H9 (cell line): ENCODE results near the gene PLEKHA1. TPM values are rescaled to one million over a fixed set of nuclear protein-coding genes. Genes with fewer than 3 reads are reported as not detected.

Experiments
- DNase-seq: peaks from one replicate; pipeline ENCODE4 v3.0.0-alpha.2; 2017
- H2AFZ ChIP-seq: one replicate; pipeline ENCODE4 v1.6.1; 2013; ENCODE audit warnings: mild to moderate bottlenecking, low read length, control low read depth, moderate library complexity
- H2AK5ac ChIP-seq: 2 replicates; pipeline ENCODE4 v1.6.1; 2013; ENCODE audit warnings: low read length, control low read depth, mixed read lengths; ENCODE audit not compliant: insufficient read length
- H2BK120ac ChIP-seq: one replicate; pipeline ENCODE4 v1.6.1; 2013; ENCODE audit warnings: low read depth, mild to moderate bottlenecking, low read length, control low read depth, inconsistent platforms; ENCODE audit not compliant: poor library complexity, severe bottlenecking
- H2BK12ac ChIP-seq: 2 replicates; pipeline ENCODE4 v1.6.1; 2013; ENCODE audit warnings: low read length, control low read depth, mixed read lengths, low read depth; ENCODE audit not compliant: insufficient read length
- H2BK15ac ChIP-seq: 2 replicates; pipeline ENCODE4 v1.6.1; 2013; ENCODE audit warnings: low read depth, low read length, control low read depth
- H2BK20ac ChIP-seq: one replicate; pipeline ENCODE4 v1.6.1; 2013; ENCODE audit warnings: low read depth, mild to moderate bottlenecking, low read length, control low read depth, inconsistent platforms; ENCODE audit not compliant: poor library complexity, severe bottlenecking
- H2BK5ac ChIP-seq: 2 replicates; pipeline ENCODE4 v1.6.1; 2013; ENCODE audit warnings: low read length, control low read depth, mixed read lengths; ENCODE audit not compliant: insufficient read length
- H3K14ac ChIP-seq: 2 replicates; pipeline ENCODE4 v1.6.1; 2013; ENCODE audit warnings: low read length, control low read depth; ENCODE audit not compliant: insufficient read depth
- H3K18ac ChIP-seq: 2 replicates; pipeline ENCODE4 v1.6.1; 2013; ENCODE audit warnings: low read depth, mild to moderate bottlenecking, mixed read lengths, low read length, control low read depth; ENCODE audit not compliant: insufficient read length
- H3K23ac ChIP-seq: 2 replicates; pipeline ENCODE4 v1.6.1; 2013; ENCODE audit warnings: low read length, control low read depth, mixed read lengths, low read depth; ENCODE audit not compliant: insufficient read length
- H3K23me2 ChIP-seq: 2 replicates; pipeline ENCODE4 v1.6.1; 2013; ENCODE audit warnings: low read depth, mild to moderate bottlenecking, mixed read lengths, low read length, control low read depth; ENCODE audit not compliant: insufficient read length, poor library complexity, severe bottlenecking
- H3K27ac ChIP-seq: 2 replicates; pipeline ENCODE4 v1.5.1; 2013; ENCODE audit warnings: low read length, control low read depth, mixed read lengths, low read depth; ENCODE audit not compliant: insufficient read length
- H3K27me3 ChIP-seq: 2 replicates; pipeline ENCODE4 v1.6.1; 2013; ENCODE audit warnings: low read length, control low read depth, inconsistent platforms; ENCODE audit not compliant: insufficient read depth
- H3K4ac ChIP-seq: 2 replicates; pipeline ENCODE4 v1.6.1; 2013; ENCODE audit warnings: low read depth, mild to moderate bottlenecking, control low read depth, inconsistent platforms, low read length, moderate library complexity
- H3K4me1 ChIP-seq: 2 replicates; pipeline ENCODE4 v1.6.1; 2013; ENCODE audit warnings: low read length, control low read depth, inconsistent platforms; ENCODE audit not compliant: insufficient read depth
- H3K4me2 ChIP-seq: 2 replicates; pipeline ENCODE4 v1.6.1; 2013; ENCODE audit warnings: low read length, control low read depth, mixed read lengths; ENCODE audit not compliant: insufficient read length, insufficient read depth
- H3K56ac ChIP-seq: 2 replicates; pipeline ENCODE4 v1.6.1; 2013; ENCODE audit warnings: low read depth, mild to moderate bottlenecking, mixed read lengths, low read length, control low read depth; ENCODE audit not compliant: insufficient read length
- H3K79me1 ChIP-seq: 2 replicates; pipeline ENCODE4 v1.6.1; 2013; ENCODE audit warnings: low read depth, mild to moderate bottlenecking, moderate library complexity, low read length, control low read depth, inconsistent platforms; ENCODE audit not compliant: insufficient read depth, poor library complexity, severe bottlenecking
- H3K79me2 ChIP-seq: 2 replicates; pipeline ENCODE4 v1.6.1; 2013; ENCODE audit warnings: low read length, control low read depth, inconsistent platforms; ENCODE audit not compliant: insufficient read depth
- H3K9ac ChIP-seq: 2 replicates; pipeline ENCODE4 v1.6.1; 2013; ENCODE audit warnings: low read length, control low read depth, mixed read lengths; ENCODE audit not compliant: insufficient read length; ENCODE audit errors: extremely low read depth
- H3K9me3 ChIP-seq: one replicate; pipeline ENCODE4 v1.6.1; 2013; ENCODE audit warnings: low read depth, low read length, inconsistent platforms; ENCODE audit not compliant: control insufficient read depth
- H3T11ph ChIP-seq: one replicate; pipeline ENCODE4 v1.6.1; 2013; ENCODE audit warnings: mild to moderate bottlenecking, low read length, control low read depth, inconsistent platforms
- H4K20me1 ChIP-seq: one replicate; pipeline ENCODE4 v1.6.1; 2013; ENCODE audit not compliant: control insufficient read depth, insufficient read length, insufficient read depth
- H4K5ac ChIP-seq: 2 replicates; pipeline ENCODE4 v1.6.1; 2013; ENCODE audit warnings: low read depth, mild to moderate bottlenecking, mixed read lengths, low read length, control low read depth; ENCODE audit not compliant: insufficient read length
- H4K8ac ChIP-seq: replicated peaks from 2 replicates; pipeline ENCODE4 v1.6.1; 2013; ENCODE audit warnings: low read length, control low read depth, mixed read lengths, low read depth; ENCODE audit not compliant: insufficient read length
- H4K91ac ChIP-seq: 2 replicates; pipeline ENCODE4 v1.6.1; 2013; ENCODE audit warnings: low read depth, mild to moderate bottlenecking, moderate library complexity, mixed read lengths, low read length, control low read depth; ENCODE audit not compliant: insufficient read length
- H3K27ac Mint-ChIP-seq, 3 experiments: 2 replicates in 2 of 3; 3 replicates in 1 of 3; pipeline ENCODE4 v1.8.0; 2020 to 2021; ENCODE audit warnings: mixed read lengths in 3 of 3, mild to moderate bottlenecking in 1 of 3, moderate library complexity in 1 of 3
- H3K27me3 Mint-ChIP-seq: 2 replicates; pipeline ENCODE4 v1.8.0; 2021; ENCODE audit warnings: low read depth, mild to moderate bottlenecking, moderate library complexity, mixed read lengths
- H3K36me3 Mint-ChIP-seq, 3 experiments: 2 replicates in 2 of 3; 3 replicates in 1 of 3; pipeline ENCODE4 v1.8.0; 2020 to 2021; ENCODE audit warnings: low read depth in 3 of 3, mixed read lengths in 3 of 3; ENCODE audit not compliant: insufficient read depth in 1 of 3
- H3K4me1 Mint-ChIP-seq, 2 experiments: 2 replicates each; pipeline ENCODE4 v1.8.0; 2020; ENCODE audit warnings: mixed read lengths in 2 of 2
- H3K4me3 Mint-ChIP-seq, 2 experiments: 2 replicates in 1 of 2; 3 replicates in 1 of 2; pipeline ENCODE4 v1.8.0; 2020 to 2021; ENCODE audit warnings: mild to moderate bottlenecking in 2 of 2, mixed read lengths in 2 of 2, moderate library complexity in 1 of 2
- H3K9me3 Mint-ChIP-seq, 2 experiments: 2 replicates in 1 of 2; 3 replicates in 1 of 2; pipeline ENCODE4 v1.8.0; 2020; ENCODE audit warnings: mild to moderate bottlenecking in 2 of 2, mixed read lengths in 2 of 2, moderate library complexity in 1 of 2
- CTCF ChIP-seq: fragments of 200-600 bp; sonication (generic); conservative IDR thresholded peaks from 3 replicates; pipeline ENCODE4 v1.8.0; 2021; ENCODE audit warnings: antibody characterized with exemption, mild to moderate bottlenecking
- WGBS: extraction: QIAGEN DNeasy Blood & Tissue Kit; methylation state at CpG from one replicate; pipeline ENCODE4 v1.1.7; 2013; ENCODE audit warnings: missing lambda C conversion rate, low lambda C conversion rate, mixed read lengths; ENCODE audit not compliant: insufficient read length; ENCODE audit errors: extremely low coverage; 5-methylcytosine and 5-hydroxymethylcytosine counted together
- total RNA-seq: library from RNA; stranded (reverse); gene quantifications from 2 replicates; pipeline ENCODE4 v1.2.1, GENCODE V29; 2021

PLEKHA1 gene
- total RNA-seq, 1 experiment from 2014 or later: 32.7 TPM

DNA sequence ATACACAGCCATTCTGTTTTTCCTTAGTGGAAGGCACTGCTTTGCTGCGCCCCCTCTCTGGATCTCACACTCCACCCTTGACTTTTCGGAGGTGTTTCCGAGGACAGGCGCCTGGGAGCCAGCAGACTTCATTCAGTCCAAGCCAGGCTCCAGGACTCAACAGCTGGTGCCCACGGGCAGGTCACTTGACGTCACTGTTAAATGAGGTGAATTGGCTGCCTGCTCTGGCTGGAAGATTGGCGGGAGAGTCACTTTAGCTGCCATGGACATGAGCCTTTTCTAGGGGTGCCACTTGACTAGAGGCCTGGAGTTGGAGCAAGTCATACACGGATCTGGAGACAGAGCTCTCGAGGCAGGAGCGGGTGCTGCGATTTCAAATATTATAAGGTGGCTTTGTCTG is 90.1 kb downstream of the PLEKHA1 start:
- no peak overlapping the region for H2BK20ac ChIP-seq
- H3K79me2 ChIP-seq: no peaks in the 10 kb centered on the region
- H4K91ac ChIP-seq: no peak overlapping the region
- H3K56ac ChIP-seq: no peak overlapping the region
- H3K79me1 ChIP-seq: no peaks in the 10 kb centered on the region
- H3K27ac ChIP-seq: no peak overlapping the region
- Mint-ChIP-seq H3K4me1 (peaks cover 12 to 25% of the 10 kb centered on the region in 2 experiments), H3K9me3 (no peaks in the 10 kb centered on the region; a peak in 2 of 5 replicates), H3K27me3 (peaks cover 74% of the 10 kb centered on the region), H3K27ac (no peak overlapping the region), H3K4me3 (no peak overlapping the region; a peak in 1 of 5 replicates), H3K36me3 (0 out of 7 replicates have a peak, but pooled peaks cover 0 to 3% (median 0%) of the 10 kb centered on the region in 3 experiments)
- H2AFZ ChIP-seq: no peak overlapping the region
- H2BK12ac ChIP-seq: no peak overlapping the region
- no peak overlapping the region for H2BK120ac ChIP-seq
- no CpG with 5 or more reads among the region's 11 CpGs for WGBS
- H2AK5ac ChIP-seq: no peak overlapping the region
- no peak overlapping the region for H3K4me2 ChIP-seq
- H3K4me1 ChIP-seq: no peaks in the 10 kb centered on the region
- H3K27me3 ChIP-seq: peaks cover 30% of the 10 kb centered on the region
- no peak overlapping the region for H2BK5ac ChIP-seq
- no peak overlapping the region for H4K5ac ChIP-seq
- H2BK15ac ChIP-seq: no peak overlapping the region
- H3T11ph ChIP-seq: no peak overlapping the region
- no peaks in the 10 kb centered on the region for H3K9me3 ChIP-seq
- no peak overlapping the region for H4K8ac ChIP-seq
- no peak overlapping the region for H3K23ac ChIP-seq
- no peak for DNase-seq
- H3K4ac ChIP-seq: no peak overlapping the region
- H3K9ac ChIP-seq: no peak overlapping the region
- no peaks in the 10 kb centered on the region for H4K20me1 ChIP-seq
- peaks cover 17% of the 10 kb centered on the region for H3K23me2 ChIP-seq
- no peak for TF ChIP-seq CTCF
- no peak overlapping the region for H3K18ac ChIP-seq
- H3K14ac ChIP-seq: no peak overlapping the region
